ENCODE data around the gene ODAM. TPM values are rescaled to one million over a fixed set of nuclear protein-coding genes. Genes with fewer than 3 reads are reported as not detected.

The ODAM gene
- total RNA-seq, 1 experiment from 2014 or later = not detected

DNA sequence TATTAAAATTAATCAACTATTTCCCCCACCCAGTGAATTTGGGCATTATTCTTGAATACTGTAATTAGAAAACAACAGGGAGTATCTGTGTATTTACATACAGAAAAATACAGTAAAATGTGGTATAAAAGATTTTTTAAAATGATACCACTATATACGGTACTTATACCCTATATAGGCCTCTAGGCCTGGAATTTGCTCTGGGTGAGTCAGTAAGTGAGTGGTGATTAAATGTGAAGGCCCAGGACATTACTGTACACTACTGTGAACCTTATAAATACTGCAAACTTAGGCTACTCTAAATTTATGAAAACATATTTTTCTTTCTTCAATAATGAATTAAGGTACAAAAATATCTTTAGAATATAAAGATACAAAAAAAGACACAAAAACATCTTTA lies 40.6 kb downstream of the ODAM start:
- Histone ChIP-seq H4K20me1 (ENCODE audit: control insufficient read depth, insufficient read depth, insufficient read length) (no peaks in the 10 kb centered on the region), H2BK20ac (ENCODE audit: low read depth, low read length, poor library complexity, severe bottlenecking) (no peak overlapping the region), H3K4ac (ENCODE audit: low read depth, low read length) (no peak overlapping the region), H2BK12ac (ENCODE audit: insufficient read length, low read depth, low read length) (no peak overlapping the region), H3T11ph (ENCODE audit: low read length) (no peak overlapping the region), H3K79me1 (ENCODE audit: insufficient read depth, low read depth, low read length, poor library complexity, severe bottlenecking) (no peaks in the 10 kb centered on the region), H2AFZ (ENCODE audit: low read length) (no peak overlapping the region), H3K27ac (ENCODE audit: insufficient read length, low read depth, low read length) (no peak overlapping the region), H4K8ac (replicated peaks; ENCODE audit: insufficient read length, low read depth, low read length) (no peak overlapping the region), H3K23ac (ENCODE audit: insufficient read length, low read depth, low read length) (no peak overlapping the region), H3K23me2 (ENCODE audit: insufficient read length, low read depth, low read length, poor library complexity, severe bottlenecking) (no peaks in the 10 kb centered on the region), H3K18ac (ENCODE audit: insufficient read length, low read depth, low read length) (no peak overlapping the region), H2BK120ac (ENCODE audit: low read depth, low read length, poor library complexity, severe bottlenecking) (no peak overlapping the region), H4K91ac (ENCODE audit: insufficient read length, low read depth, low read length) (no peak overlapping the region), H3K9me3 (ENCODE audit: control insufficient read depth, low read depth, low read length) (no peaks in the 10 kb centered on the region), H2BK15ac (ENCODE audit: low read depth, low read length) (no peak overlapping the region), H3K14ac (ENCODE audit: insufficient read depth, low read length) (no peak overlapping the region), H3K79me2 (ENCODE audit: insufficient read depth, low read length) (no peaks in the 10 kb centered on the region), H4K5ac (ENCODE audit: insufficient read length, low read depth, low read length) (no peak overlapping the region), H3K4me2 (ENCODE audit: insufficient read depth, insufficient read length, low read length) (no peak overlapping the region), H2BK5ac (ENCODE audit: insufficient read length, low read length) (no peak overlapping the region), H3K27me3 (ENCODE audit: insufficient read depth, low read length) (no peaks in the 10 kb centered on the region), H3K4me1 (ENCODE audit: insufficient read depth, low read length) (no peaks in the 10 kb centered on the region; the same call in 1 of the 2 replicates), H3K56ac (ENCODE audit: insufficient read length, low read depth, low read length) (no peak overlapping the region), H2AK5ac (ENCODE audit: insufficient read length, low read length) (no peak overlapping the region), H3K9ac (ENCODE audit: extremely low read depth, insufficient read length, low read length) (no peak overlapping the region)
- no peak for DNase-seq
- no peaks in the 10 kb centered on the region for H3K27me3 Mint-ChIP-seq (ENCODE audit: low read depth)
- H3K4me1 Mint-ChIP-seq = no peaks in the 10 kb centered on the region
- H3K4me3 Mint-ChIP-seq = no peak overlapping the region
- H3K9me3 Mint-ChIP-seq = no peaks in the 10 kb centered on the region
- no peaks in the 10 kb centered on the region for H3K36me3 Mint-ChIP-seq (ENCODE audit: insufficient read depth in 1 of 3, low read depth in 3 of 3)
- WGBS (ENCODE audit: extremely low coverage, insufficient read length, low lambda C conversion rate) = no CpG with 5 or more reads among the region's 1 CpG
- no peak for TF ChIP-seq CTCF (conservative IDR thresholded peaks at IDR 0.05)
- H3K27ac Mint-ChIP-seq = no peak overlapping the region

Data from H9 (cell line).